Measurements from ENCODE around the gene PPP1R12C. TPM values are rescaled to one million over a fixed set of nuclear protein-coding genes. Genes with fewer than 3 reads are reported as not detected.

Gene PPP1R12C
- total RNA-seq, 5 donors from 2014 or later (not counting 1 experiment from before 2014, with no cell fraction given), result 129 to 197 (median 173) TPM

- Histone ChIP-seq H3K4me1 (ENCODE audit: control insufficient read depth in 1 of 2, extremely low read depth in 1 of 2, insufficient read depth in 2 of 2, low read length in 2 of 2) (peaks cover 12 to 46% of the 10 kb centered on the region in 2 experiments), H3K9me3 (no peaks in the 10 kb centered on the region), H3K27ac (ENCODE audit: low read length) (peak overlapping the region; percentile 42), H3K27me3 (replicated peaks in 1 of 2; ENCODE audit: control insufficient read depth in 2 of 2, extremely low read depth in 1 of 2, insufficient read depth in 2 of 2, low read length in 1 of 2) (peaks cover 0 to 6% of the 10 kb centered on the region in 2 experiments), H3K4me3 (ENCODE audit: control insufficient read depth in 1 of 2, extremely low read depth in 1 of 2, low read length in 1 of 2) (peak overlapping the region; percentile 58 to 94), H3K36me3 (ENCODE audit: control insufficient read depth in 2 of 2, extremely low read depth in 1 of 2, insufficient read depth in 1 of 2, low read length in 1 of 2) (peaks cover 3% of the 10 kb centered on the region in 2 donors)
- Mint-ChIP-seq H3K36me3 (no peaks in the 10 kb centered on the region), H3K4me1 (peaks cover 30 to 46% (median 41%) of the 10 kb centered on the region in 3 donors), H3K27ac (peak overlapping the region; percentile 82 to 93), H3K27me3 (peaks cover 0 to 3% of the 10 kb centered on the region in 2 donors), H3K9me3 (no peaks in the 10 kb centered on the region), H3K4me3 (peak overlapping the region; percentile 95 to 97 (median 96))
- WGBS (ENCODE audit: insufficient coverage), result under 1% methylated on average over 35 of the region's 44 CpGs
- ATAC-seq (replicated peaks in 1 of 4) (peak; percentile 92 to 94 (median 94)), DNase-seq (peak; percentile 85 to 99 (median 92))
- POLR2A ChIA-PET, result interaction anchor here in 1 of 2 donors (0.6 to 0.9 kb wide), 2 partner anchors 517 to 669 kb away, joined by 5 read pairs; no protein-coding TSS in a partner anchor
- CTCF ChIA-PET, result no interaction called here
These were observed 390 bp upstream of the PPP1R12C start for GRCh38 chr19:55117663-55118391.

- peak overlapping the region; percentile 88 to 91 for H3K27ac Mint-ChIP-seq
- peaks cover 3% of the 10 kb centered on the region in 2 donors for H3K36me3 ChIP-seq (ENCODE audit: control insufficient read depth in 2 of 2, extremely low read depth in 1 of 2, insufficient read depth in 1 of 2, low read length in 1 of 2)
- peak overlapping the region; percentile 82 to 96 (median 92) for H3K4me3 Mint-ChIP-seq
- no peaks in the 10 kb centered on the region for H3K9me3 ChIP-seq
- H3K27me3 Mint-ChIP-seq, result no peaks in the 10 kb centered on the region
- H3K4me1 Mint-ChIP-seq, result peaks cover 30 to 46% (median 41%) of the 10 kb centered on the region in 3 donors
- H3K27me3 ChIP-seq (replicated peaks in 1 of 2; ENCODE audit: control insufficient read depth in 2 of 2, extremely low read depth in 1 of 2, insufficient read depth in 2 of 2, low read length in 1 of 2), result peaks cover 0 to 3% of the 10 kb centered on the region in 2 experiments
- no peaks in the 10 kb centered on the region for H3K36me3 Mint-ChIP-seq
- H3K4me3 ChIP-seq (ENCODE audit: control insufficient read depth in 1 of 2, extremely low read depth in 1 of 2, low read length in 1 of 2), result peak overlapping the region; percentile 87
- peak overlapping the region; percentile 68 for H3K27ac ChIP-seq (ENCODE audit: low read length)
- no peaks in the 10 kb centered on the region for H3K9me3 Mint-ChIP-seq
- ChIA-PET POLR2A (no interaction called here), CTCF (interaction anchor here (0.5 to 0.7 kb wide), 2 partner anchors 13 to 581 kb away, joined by 3 to 8 read pairs; no protein-coding TSS in a partner anchor)
- peak in 26 of 35 experiments; percentile 14 to 66 (median 28) for DNase-seq
- under 1% methylated on average over 25 of the region's 25 CpGs for WGBS (ENCODE audit: insufficient coverage)
- ATAC-seq (replicated peaks in 1 of 4), result peak in 3 of 4 experiments; percentile 18 to 25 (median 21)
- peaks cover 12 to 46% of the 10 kb centered on the region in 2 experiments for H3K4me1 ChIP-seq (ENCODE audit: control insufficient read depth in 1 of 2, extremely low read depth in 1 of 2, insufficient read depth in 2 of 2, low read length in 2 of 2)
These were observed 1.1 kb downstream of the PPP1R12C start for GRCh38 chr19:55116232-55116858.

GRCh38 chr19:55115446-55116065 is 1.9 kb downstream of the PPP1R12C start:
- peak overlapping the region; percentile 88 to 91 for H3K27ac Mint-ChIP-seq
- H3K27me3 Mint-ChIP-seq, result no peaks in the 10 kb centered on the region
- CTCF ChIA-PET, result no interaction called here
- no peak for DNase-seq
- no peaks in the 10 kb centered on the region for H3K9me3 Mint-ChIP-seq
- peaks cover 32 to 46% (median 41%) of the 10 kb centered on the region in 3 donors for H3K4me1 Mint-ChIP-seq
- ATAC-seq (replicated peaks in 1 of 4), result no peak
- peak overlapping the region; percentile 82 to 96 (median 92) for H3K4me3 Mint-ChIP-seq
- 92% methylated on average over 6 of the region's 13 CpGs for WGBS (ENCODE audit: insufficient coverage)
- POLR2A ChIA-PET, result interaction anchor here in 1 of 2 donors (0.6 kb wide), 1 partner anchor 208 kb away, joined by 4 read pairs; no protein-coding TSS in a partner anchor
- H3K36me3 Mint-ChIP-seq, result peaks cover 3% of the 10 kb centered on the region
- Histone ChIP-seq H3K4me3 (ENCODE audit: control insufficient read depth in 1 of 2, extremely low read depth in 1 of 2, low read length in 1 of 2) (peak overlapping the region; percentile 87), H3K36me3 (ENCODE audit: control insufficient read depth in 2 of 2, extremely low read depth in 1 of 2, insufficient read depth in 1 of 2, low read length in 1 of 2) (peaks cover 3% of the 10 kb centered on the region in 2 donors), H3K27me3 (replicated peaks in 1 of 2; ENCODE audit: control insufficient read depth in 2 of 2, extremely low read depth in 1 of 2, insufficient read depth in 2 of 2, low read length in 1 of 2) (peaks cover 0 to 3% of the 10 kb centered on the region in 2 experiments), H3K27ac (ENCODE audit: low read length) (peak overlapping the region; percentile 68), H3K4me1 (ENCODE audit: control insufficient read depth in 1 of 2, extremely low read depth in 1 of 2, insufficient read depth in 2 of 2, low read length in 2 of 2) (peaks cover 12 to 46% of the 10 kb centered on the region in 2 experiments), H3K9me3 (no peaks in the 10 kb centered on the region)

- 97% methylated on average over 5 of the region's 9 CpGs for WGBS (ENCODE audit: insufficient coverage)
- ATAC-seq (replicated peaks in 1 of 4), result no peak
- CTCF ChIA-PET, result interaction anchor here in 1 of 2 donors (0.7 kb wide), 1 partner anchor 45 kb away, joined by 3 read pairs; no protein-coding TSS in a partner anchor
These were observed 2.8 kb downstream of the PPP1R12C start for GRCh38 chr19:55114566-55115145.

GRCh38 chr19:55113570-55114039 is 3.8 kb downstream of the PPP1R12C start:
- Mint-ChIP-seq H3K36me3 (peaks cover 10% of the 10 kb centered on the region), H3K27me3 (no peaks in the 10 kb centered on the region), H3K9me3 (no peaks in the 10 kb centered on the region), H3K4me1 (peaks cover 25 to 40% (median 36%) of the 10 kb centered on the region in 3 donors), H3K4me3 (no peak overlapping the region), H3K27ac (no peak overlapping the region)
- ChIA-PET POLR2A (no interaction called here), CTCF (no interaction called here)
- H3K27me3 ChIP-seq (replicated peaks in 1 of 2; ENCODE audit: control insufficient read depth in 2 of 2, extremely low read depth in 1 of 2, insufficient read depth in 2 of 2, low read length in 1 of 2), result peaks cover 0 to 2% of the 10 kb centered on the region in 2 experiments
- H3K36me3 ChIP-seq (ENCODE audit: control insufficient read depth in 2 of 2, extremely low read depth in 1 of 2, insufficient read depth in 1 of 2, low read length in 1 of 2), result peaks cover 10 to 11% of the 10 kb centered on the region in 2 donors
- no peak overlapping the region for H3K27ac ChIP-seq (ENCODE audit: low read length)
- WGBS (ENCODE audit: insufficient coverage), result 91% methylated on average over 6 of the region's 12 CpGs
- ATAC-seq (replicated peaks in 1 of 4) (no peak), DNase-seq (no peak)
- H3K9me3 ChIP-seq, result no peaks in the 10 kb centered on the region
- H3K4me3 ChIP-seq (ENCODE audit: control insufficient read depth in 1 of 2, extremely low read depth in 1 of 2, low read length in 1 of 2), result no peak overlapping the region
- peaks cover 12 to 41% of the 10 kb centered on the region in 2 experiments for H3K4me1 ChIP-seq (ENCODE audit: control insufficient read depth in 1 of 2, extremely low read depth in 1 of 2, insufficient read depth in 2 of 2, low read length in 2 of 2)

More at GRCh38 chr19:55114566-55115145, 2.8 kb downstream of the PPP1R12C start:
- H3K27ac Mint-ChIP-seq, result no peak overlapping the region
- H3K4me1 Mint-ChIP-seq, result peaks cover 30 to 44% (median 41%) of the 10 kb centered on the region in 3 donors
- H3K27ac ChIP-seq (ENCODE audit: low read length), result no peak overlapping the region
- H3K9me3 ChIP-seq, result no peaks in the 10 kb centered on the region
- no peaks in the 10 kb centered on the region for H3K9me3 Mint-ChIP-seq
- H3K36me3 Mint-ChIP-seq, result peaks cover 3% of the 10 kb centered on the region
- H3K4me1 ChIP-seq (ENCODE audit: control insufficient read depth in 1 of 2, extremely low read depth in 1 of 2, insufficient read depth in 2 of 2, low read length in 2 of 2), result peaks cover 12 to 46% of the 10 kb centered on the region in 2 experiments
- POLR2A ChIA-PET, result no interaction called here
- H3K4me3 Mint-ChIP-seq, result peak overlapping the region; percentile 47 to 96 (median 54)
- H3K36me3 ChIP-seq (ENCODE audit: control insufficient read depth in 2 of 2, extremely low read depth in 1 of 2, insufficient read depth in 1 of 2, low read length in 1 of 2), result peaks cover 3 to 4% of the 10 kb centered on the region in 2 donors
- peaks cover 0 to 3% of the 10 kb centered on the region in 2 experiments for H3K27me3 ChIP-seq (replicated peaks in 1 of 2; ENCODE audit: control insufficient read depth in 2 of 2, extremely low read depth in 1 of 2, insufficient read depth in 2 of 2, low read length in 1 of 2)
- no peak overlapping the region for H3K4me3 ChIP-seq (ENCODE audit: control insufficient read depth in 1 of 2, extremely low read depth in 1 of 2, low read length in 1 of 2)
- H3K27me3 Mint-ChIP-seq, result no peaks in the 10 kb centered on the region
- DNase-seq, result no peak

All from T-cell (primary cell).